Activated naive CD8-positive, alpha-beta T cell (primary cell): Measurements from ENCODE around the gene AK3.

Experiments used
- H3K27ac Mint-ChIP-seq: one replicate; pipeline ENCODE4 v1.8.0; 2021; ENCODE audit warnings: mixed read lengths
- H3K27me3 Mint-ChIP-seq: one replicate; pipeline ENCODE4 v1.8.0; 2021; ENCODE audit warnings: mixed read lengths
- H3K36me3 Mint-ChIP-seq: one replicate; pipeline ENCODE4 v1.8.0; 2021; ENCODE audit warnings: mixed read lengths
- H3K4me1 Mint-ChIP-seq: one replicate; pipeline ENCODE4 v1.8.0; 2021; ENCODE audit warnings: low read depth, mixed read lengths
- H3K4me3 Mint-ChIP-seq: one replicate; pipeline ENCODE4 v1.8.0; 2021; ENCODE audit warnings: mild to moderate bottlenecking, mixed read lengths
- H3K9me3 Mint-ChIP-seq: one replicate; pipeline ENCODE4 v1.8.0; 2021; ENCODE audit warnings: low read depth, mixed read lengths

The AK3 gene

GRCh38 chr9:4701526-4701925 is 39.5 kb downstream of the AK3 start:
- H3K9me3 Mint-ChIP-seq = no peaks in the 10 kb centered on the region
- H3K27me3 Mint-ChIP-seq = no peaks in the 10 kb centered on the region
- no peak overlapping the region for H3K4me3 Mint-ChIP-seq
- peak overlapping the region; percentile 55 for H3K27ac Mint-ChIP-seq
- peaks cover 15% of the 10 kb centered on the region for H3K36me3 Mint-ChIP-seq
- H3K4me1 Mint-ChIP-seq = peaks cover 29% of the 10 kb centered on the region

GRCh38 chr9:4700932-4701331 is 40.1 kb downstream of the AK3 start:
- Mint-ChIP-seq H3K4me3 (no peak overlapping the region), H3K36me3 (peaks cover 13% of the 10 kb centered on the region), H3K4me1 (peaks cover 31% of the 10 kb centered on the region), H3K27ac (no peak overlapping the region), H3K27me3 (no peaks in the 10 kb centered on the region), H3K9me3 (no peaks in the 10 kb centered on the region)

DNA sequence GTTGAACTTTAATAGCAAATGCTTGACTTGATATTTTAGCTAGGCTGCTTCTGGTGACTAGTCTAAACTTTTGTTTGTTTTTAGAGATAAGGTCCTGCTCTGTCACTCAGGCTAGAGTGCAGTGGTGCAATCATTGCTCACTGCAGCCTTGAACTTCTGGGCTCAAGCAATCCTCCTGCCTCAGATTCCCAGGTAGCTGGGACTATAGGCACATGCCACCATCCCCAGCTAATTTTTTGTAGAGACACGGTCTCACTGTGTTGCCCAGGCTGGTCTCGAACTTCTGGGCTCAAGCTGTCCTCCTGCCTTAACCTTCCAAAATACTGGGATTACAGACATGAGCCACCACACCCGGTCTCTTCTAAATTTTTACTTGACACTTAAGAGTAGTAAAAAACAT is 40.9 kb downstream of the AK3 start:
- H3K36me3 Mint-ChIP-seq = peaks cover 12% of the 10 kb centered on the region
- H3K27ac Mint-ChIP-seq = no peak overlapping the region
- no peaks in the 10 kb centered on the region for H3K27me3 Mint-ChIP-seq

DNA sequence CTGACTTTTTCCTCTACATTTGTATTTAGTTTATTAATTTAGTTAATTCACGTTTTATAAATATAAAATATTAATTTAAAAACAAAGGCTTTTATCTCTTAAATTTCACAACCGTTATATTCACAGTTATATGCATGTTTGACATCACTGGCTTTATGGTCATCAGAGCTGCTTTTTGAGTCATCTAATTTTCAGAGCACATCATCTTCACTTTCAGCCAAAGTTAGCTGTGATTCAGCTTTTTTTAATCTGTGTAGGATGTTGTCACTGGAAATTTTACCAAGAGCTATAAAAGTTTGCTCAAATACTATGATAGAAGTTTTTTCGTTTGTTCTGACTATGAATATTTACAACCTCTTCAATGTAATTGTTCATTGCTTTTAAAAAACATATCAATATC is 49.2 kb downstream of the AK3 start:
- Mint-ChIP-seq H3K36me3 (peaks cover 2% of the 10 kb centered on the region), H3K27ac (no peak overlapping the region), H3K27me3 (no peaks in the 10 kb centered on the region), H3K9me3 (no peaks in the 10 kb centered on the region), H3K4me1 (peaks cover 43% of the 10 kb centered on the region), H3K4me3 (no peak overlapping the region)

More for the DNA sequence above, 40.9 kb downstream of the AK3 start:
- Mint-ChIP-seq H3K4me1 (peaks cover 31% of the 10 kb centered on the region), H3K4me3 (no peak overlapping the region), H3K9me3 (no peaks in the 10 kb centered on the region)

DNA sequence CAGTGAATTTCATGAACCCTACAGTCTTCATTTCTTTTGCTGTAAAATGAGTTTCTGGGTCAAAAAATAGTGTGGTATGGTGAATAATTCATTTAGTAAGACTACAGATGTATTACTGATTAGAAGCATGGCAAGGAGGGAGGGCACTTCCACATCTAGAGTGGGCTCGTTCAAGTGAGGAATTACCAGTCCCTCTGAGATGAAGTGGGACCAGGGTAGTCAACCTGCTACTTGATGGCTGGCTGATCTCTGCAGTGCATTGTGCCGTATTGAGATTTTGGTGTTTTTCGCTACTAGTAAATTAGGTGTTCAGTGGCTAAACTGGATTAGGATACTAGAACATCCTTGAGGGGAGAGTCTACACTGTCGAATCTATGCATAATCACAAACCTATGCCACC is 50.9 kb downstream of the AK3 start:
- peaks cover 5% of the 10 kb centered on the region for H3K36me3 Mint-ChIP-seq
- H3K27ac Mint-ChIP-seq = peak overlapping the region; percentile 68
- H3K9me3 Mint-ChIP-seq = no peaks in the 10 kb centered on the region
- peaks cover 48% of the 10 kb centered on the region for H3K4me1 Mint-ChIP-seq
- H3K4me3 Mint-ChIP-seq = peak overlapping the region; percentile 38
- no peaks in the 10 kb centered on the region for H3K27me3 Mint-ChIP-seq

DNA sequence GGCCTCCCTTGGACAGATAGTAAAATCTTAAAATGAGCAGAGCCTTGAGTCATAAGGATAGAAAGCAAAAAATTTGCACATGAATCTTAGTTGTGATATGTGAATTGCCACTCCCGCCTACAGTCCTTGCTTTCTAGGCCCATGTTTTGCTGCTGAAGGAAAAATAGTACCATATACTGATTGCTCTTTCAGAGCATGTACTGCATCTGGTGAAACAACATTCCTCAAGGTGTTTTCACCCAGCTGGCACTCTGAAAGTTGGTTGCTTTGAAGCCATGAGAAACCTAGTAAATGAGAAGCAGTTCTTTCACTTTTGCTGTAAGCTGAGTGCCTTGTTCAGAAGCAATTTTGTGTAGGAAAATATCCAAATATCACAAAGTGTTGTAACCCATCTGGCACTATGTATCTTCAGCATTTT is 51.3 kb downstream of the AK3 start:
- Mint-ChIP-seq H3K4me3 (peak overlapping the region; percentile 38), H3K9me3 (no peaks in the 10 kb centered on the region), H3K27ac (peak overlapping the region; percentile 68), H3K4me1 (peaks cover 49% of the 10 kb centered on the region), H3K36me3 (peaks cover 9% of the 10 kb centered on the region), H3K27me3 (no peaks in the 10 kb centered on the region)

DNA sequence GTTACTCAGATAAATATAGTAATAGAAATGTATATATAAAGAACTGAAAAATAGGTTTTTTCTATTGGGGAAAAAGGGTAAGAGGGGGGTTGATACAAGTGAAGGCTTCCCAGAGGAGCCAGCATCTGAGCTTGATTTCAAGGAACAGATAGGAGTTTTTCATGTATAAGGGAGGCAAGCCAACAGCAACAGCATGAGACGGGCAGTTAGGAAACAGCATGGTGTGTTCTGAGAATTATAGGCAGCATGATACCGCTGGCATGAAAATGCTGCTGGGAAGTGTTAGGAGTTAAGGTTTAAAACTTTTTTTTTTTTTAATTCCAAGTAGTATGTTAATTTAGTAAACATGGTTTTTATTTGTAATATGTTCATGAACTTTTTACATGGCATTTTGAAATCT is 52.0 kb downstream of the AK3 start:
- Mint-ChIP-seq H3K27ac (no peak overlapping the region), H3K4me1 (peaks cover 51% of the 10 kb centered on the region), H3K27me3 (no peaks in the 10 kb centered on the region), H3K9me3 (no peaks in the 10 kb centered on the region), H3K4me3 (no peak overlapping the region), H3K36me3 (peaks cover 9% of the 10 kb centered on the region)

DNA sequence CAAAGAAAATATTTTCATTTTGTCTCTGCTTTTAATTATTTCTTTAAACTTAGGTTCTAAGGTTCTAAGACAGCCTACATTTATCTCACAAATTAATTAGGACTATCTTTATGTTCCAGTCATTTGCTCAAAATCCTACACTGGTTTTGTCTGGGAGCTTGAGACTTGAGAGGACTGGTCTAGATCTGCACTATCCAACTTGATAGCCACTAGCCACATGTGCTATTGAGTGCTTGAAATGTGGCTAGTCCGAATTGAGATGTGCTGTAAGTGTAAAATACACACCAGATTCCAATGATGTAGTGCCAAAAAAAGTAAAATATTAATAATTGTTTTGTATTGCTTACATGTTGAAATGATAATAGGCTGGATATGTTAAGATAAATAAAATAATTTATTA is 54.4 kb downstream of the AK3 start:
- Mint-ChIP-seq H3K9me3 (no peaks in the 10 kb centered on the region), H3K27me3 (no peaks in the 10 kb centered on the region), H3K4me3 (no peak overlapping the region), H3K4me1 (peaks cover 56% of the 10 kb centered on the region), H3K36me3 (peaks cover 15% of the 10 kb centered on the region), H3K27ac (no peak overlapping the region)

DNA sequence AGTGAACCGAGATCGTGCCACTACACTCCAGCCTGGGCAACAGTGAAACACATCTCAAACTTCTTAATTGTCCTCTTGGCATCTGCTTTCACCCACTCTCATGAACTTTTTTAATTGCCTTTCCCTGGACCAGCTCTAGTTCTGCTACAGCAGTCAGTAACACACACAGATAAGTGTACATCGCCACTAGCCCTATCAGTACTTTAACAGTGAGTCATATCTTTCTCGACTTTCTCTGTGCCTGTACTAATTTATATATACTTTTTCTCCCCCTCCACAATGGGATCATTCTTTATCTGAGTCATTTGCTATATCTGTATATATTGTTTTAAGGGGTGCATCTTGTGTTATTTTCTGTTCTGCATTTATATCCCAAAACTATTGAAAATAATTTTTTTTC is 54.9 kb downstream of the AK3 start:
- Mint-ChIP-seq H3K4me3 (no peak overlapping the region), H3K9me3 (no peaks in the 10 kb centered on the region), H3K27ac (no peak overlapping the region), H3K27me3 (no peaks in the 10 kb centered on the region), H3K4me1 (peaks cover 52% of the 10 kb centered on the region), H3K36me3 (peaks cover 15% of the 10 kb centered on the region)

GRCh38 chr9:4684820-4685219 is 56.2 kb downstream of the AK3 start:
- Mint-ChIP-seq H3K36me3 (peaks cover 12% of the 10 kb centered on the region), H3K9me3 (no peaks in the 10 kb centered on the region), H3K27ac (peak overlapping the region; percentile 46)

DNA sequence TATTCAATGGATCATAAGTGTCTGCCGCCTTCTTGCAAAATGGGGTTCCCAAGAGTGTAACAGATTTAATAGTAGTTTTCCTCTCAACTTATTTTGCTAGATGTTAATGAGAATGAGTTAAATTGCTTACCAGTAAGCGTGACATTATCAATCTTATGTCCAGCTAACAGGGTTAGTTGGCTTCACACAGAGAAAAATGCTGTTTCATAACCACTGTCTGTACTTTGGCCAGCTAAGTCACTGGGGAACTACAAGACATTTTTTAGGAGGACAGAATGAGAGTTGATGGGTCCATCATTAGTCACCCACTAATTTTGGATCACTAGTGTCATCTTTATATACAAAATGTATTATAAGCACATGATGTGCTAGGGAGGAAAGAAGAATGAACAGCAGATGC is 60.3 kb downstream of the AK3 start:
- Mint-ChIP-seq H3K27ac (no peak overlapping the region), H3K4me3 (no peak overlapping the region), H3K27me3 (no peaks in the 10 kb centered on the region), H3K4me1 (peaks cover 26% of the 10 kb centered on the region), H3K9me3 (no peaks in the 10 kb centered on the region), H3K36me3 (peaks cover 11% of the 10 kb centered on the region)

More at GRCh38 chr9:4684820-4685219, 56.2 kb downstream of the AK3 start:
- peaks cover 43% of the 10 kb centered on the region for H3K4me1 Mint-ChIP-seq
- H3K27me3 Mint-ChIP-seq = no peaks in the 10 kb centered on the region
- H3K4me3 Mint-ChIP-seq = no peak overlapping the region

- H3K9me3 Mint-ChIP-seq = no peaks in the 10 kb centered on the region
- no peak overlapping the region for H3K4me3 Mint-ChIP-seq
- H3K27ac Mint-ChIP-seq = no peak overlapping the region
- peaks cover 22% of the 10 kb centered on the region for H3K4me1 Mint-ChIP-seq
- peaks cover 15% of the 10 kb centered on the region for H3K36me3 Mint-ChIP-seq
- H3K27me3 Mint-ChIP-seq = no peaks in the 10 kb centered on the region
Observed at GRCh38 chr9:4680173-4680525, 60.9 kb downstream of the AK3 start.

DNA sequence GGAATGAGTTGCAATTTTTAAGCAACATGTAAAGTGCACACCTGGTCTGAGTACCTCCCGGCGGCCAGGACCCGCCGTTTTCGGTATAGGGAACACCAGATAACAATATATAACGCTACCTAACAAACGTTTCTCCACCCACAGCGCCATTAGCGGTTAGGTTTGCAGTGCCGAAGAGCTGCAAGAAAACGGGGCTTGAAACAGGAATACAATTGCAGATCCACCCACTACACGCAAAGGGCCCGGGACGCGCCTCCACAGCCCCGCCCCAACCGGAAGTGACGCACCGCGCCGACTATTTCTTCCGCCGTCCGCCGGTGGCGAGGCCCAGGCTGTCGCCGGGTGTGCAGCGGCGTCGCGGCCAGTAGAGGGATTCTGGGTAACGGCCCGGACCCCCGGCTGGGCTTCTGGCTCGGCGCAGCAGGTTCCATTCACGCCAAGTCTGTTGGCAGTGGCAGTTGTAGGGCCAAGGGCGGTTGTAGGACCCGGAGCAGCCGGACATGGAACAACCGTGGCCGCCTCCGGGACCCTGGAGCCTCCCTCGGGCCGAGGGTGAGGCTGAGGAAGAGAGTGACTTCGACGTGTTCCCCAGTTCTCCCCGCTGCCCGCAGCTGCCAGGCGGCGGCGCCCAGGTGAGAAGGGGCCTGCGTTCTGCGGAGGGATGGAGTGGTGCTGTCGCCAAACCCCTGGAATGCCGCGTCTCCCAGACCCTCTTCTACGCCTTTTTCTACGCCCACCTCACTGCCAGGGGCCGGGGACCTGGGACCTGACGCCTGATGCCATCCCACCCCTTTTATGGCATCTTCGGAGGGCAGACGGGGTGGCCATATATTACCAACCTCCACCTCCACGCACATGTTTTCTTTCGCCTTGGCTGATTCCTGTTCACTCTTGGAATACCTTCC is 61.5 kb downstream of the AK3 start, which contains the start of gene CDC37L1:
TSS of gene CDC37L1 (plus strand) at position 302 of the 905 bp plus-strand sequence. CDS start at position 501, 199 bp downstream.
- Mint-ChIP-seq H3K27me3 (no peaks in the 10 kb centered on the region), H3K9me3 (no peaks in the 10 kb centered on the region), H3K4me1 (peaks cover 15% of the 10 kb centered on the region), H3K36me3 (peaks cover 10% of the 10 kb centered on the region), H3K4me3 (no peak within 1 kb of the TSS), H3K27ac (no peak within 1 kb of the TSS)

DNA sequence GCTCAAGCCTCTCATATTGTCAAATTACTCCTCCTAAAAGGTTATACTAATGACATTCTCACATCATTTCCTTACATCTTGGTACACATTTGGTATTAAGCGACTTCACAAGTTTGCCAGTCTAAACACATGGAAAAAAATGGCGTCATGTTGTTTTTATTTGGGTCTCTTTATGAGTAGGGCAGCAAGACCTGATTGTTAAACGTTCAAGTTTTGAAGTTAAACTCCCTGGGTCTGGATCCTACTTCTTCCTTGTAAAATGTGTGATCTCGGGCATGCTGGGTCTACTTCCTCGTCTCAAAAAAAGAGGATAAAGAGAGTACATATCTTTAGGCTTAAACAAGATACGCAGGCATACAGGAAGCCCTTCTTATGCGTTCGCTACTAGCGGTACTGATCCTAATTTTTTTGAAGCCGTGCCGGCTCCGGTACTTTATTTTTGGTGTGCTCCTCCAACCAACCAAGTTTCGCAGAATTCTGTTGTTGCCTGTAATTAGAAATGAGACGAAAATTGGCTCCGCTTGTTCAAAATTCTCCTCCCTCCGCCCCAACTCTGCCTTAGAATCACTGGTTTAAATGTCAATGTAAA is 62.2 kb downstream of the AK3 start:
- Mint-ChIP-seq H3K27me3 (no peaks in the 10 kb centered on the region), H3K4me1 (peaks cover 12% of the 10 kb centered on the region), H3K36me3 (peaks cover 10% of the 10 kb centered on the region), H3K27ac (no peak overlapping the region), H3K9me3 (no peaks in the 10 kb centered on the region), H3K4me3 (no peak overlapping the region)

- H3K36me3 Mint-ChIP-seq = peaks cover 5% of the 10 kb centered on the region
- H3K27ac Mint-ChIP-seq = no peak overlapping the region
- no peaks in the 10 kb centered on the region for H3K27me3 Mint-ChIP-seq
- H3K4me1 Mint-ChIP-seq = peaks cover 3% of the 10 kb centered on the region
- no peak overlapping the region for H3K4me3 Mint-ChIP-seq
- H3K9me3 Mint-ChIP-seq = no peaks in the 10 kb centered on the region
Observed at GRCh38 chr9:4677392-4677791, 63.6 kb downstream of the AK3 start.
